HEK293 (cell line): ENCODE measurements around the gene GOLGA8K.
"Not testable (repeated sequence)": the region's sequence is repeated elsewhere in the genome, so short reads cannot be mapped to it uniquely, and the experiment has no call there.

Source experiments
- CTCF ChIA-PET: fragments of 350-600 bp; formaldehyde crosslinking; extraction: SDS; loops from one replicate; lab custom pipeline; 2021; ENCODE audit warnings: antibody characterized with exemption; lab: Yijun Ruan, JAX
- POLR2A ChIA-PET: fragments of 300-600 bp; formaldehyde crosslinking; extraction: SDS; loops from one replicate; lab custom pipeline; 2020; ENCODE audit warnings: antibody characterized with exemption, inconsistent platforms; lab: Yijun Ruan, JAX
- H3K27ac ChIP-seq: fragments of 200-500 bp; sonication (Bioruptor generic); 2 replicates; pipeline ENCODE4 v1.5.1; 2014; ENCODE audit warnings: low read depth, low read length, control low read depth, inconsistent platforms; ENCODE audit errors: extremely low read depth
- H3K36me3 ChIP-seq, 2 experiments: fragments of 200-500 bp in 1 of 2; sonication (Bioruptor generic) in 1 of 2; 1 replicate in 1 of 2; 2 replicates in 1 of 2; pipeline ENCODE4 v1.5.1; 2014 to 2017; ENCODE audit warnings: inconsistent platforms in 2 of 2, low read length in 2 of 2; ENCODE audit not compliant: control insufficient read depth in 2 of 2, insufficient read depth in 1 of 2
- H3K4me1 ChIP-seq: fragments of 200-500 bp; sonication (Bioruptor generic); 2 replicates; pipeline ENCODE4 v1.5.1; 2014; ENCODE audit warnings: mild to moderate bottlenecking, low read length, inconsistent platforms; ENCODE audit not compliant: control insufficient read depth, insufficient read depth
- H3K4me3 ChIP-seq: 2 replicates; pipeline ENCODE4 v1.5.1; 2011; ENCODE audit warnings: low read depth, mild to moderate bottlenecking, control low read depth, low read length, moderate library complexity
- H3K9me3 ChIP-seq: fragments of 200-500 bp; sonication (Bioruptor generic); 2 replicates; pipeline ENCODE4 v1.5.1; 2014; ENCODE audit warnings: low read depth, low read length, inconsistent platforms; ENCODE audit not compliant: control insufficient read depth, insufficient read depth

The GOLGA8K gene

DNA sequence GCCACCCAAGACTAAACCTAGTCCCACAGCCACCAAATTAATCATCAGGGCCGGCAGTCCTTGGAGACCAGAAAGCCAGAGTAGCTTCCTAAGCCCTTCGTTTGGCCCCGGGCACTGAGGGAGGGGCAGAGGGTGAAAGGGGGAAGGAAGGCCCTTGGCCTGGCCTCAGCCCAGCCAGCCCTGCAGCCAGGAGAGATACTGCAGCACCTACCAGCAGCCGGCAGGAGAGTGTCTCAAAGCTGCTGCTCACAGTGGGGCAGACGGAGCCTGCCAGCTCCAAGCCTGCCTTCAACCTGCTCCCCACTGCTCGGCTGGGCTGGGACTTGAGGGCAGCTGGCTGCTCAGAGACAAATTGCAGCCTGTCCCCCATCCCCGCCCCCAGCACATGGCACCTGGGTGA lies 50.3 kb downstream of the GOLGA8K start:
- H3K27ac ChIP-seq, H3K4me3 ChIP-seq, H3K9me3 ChIP-seq, H3K36me3 ChIP-seq, CTCF ChIA-PET, POLR2A ChIA-PET, H3K4me1 ChIP-seq: not testable (repeated sequence)

DNA sequence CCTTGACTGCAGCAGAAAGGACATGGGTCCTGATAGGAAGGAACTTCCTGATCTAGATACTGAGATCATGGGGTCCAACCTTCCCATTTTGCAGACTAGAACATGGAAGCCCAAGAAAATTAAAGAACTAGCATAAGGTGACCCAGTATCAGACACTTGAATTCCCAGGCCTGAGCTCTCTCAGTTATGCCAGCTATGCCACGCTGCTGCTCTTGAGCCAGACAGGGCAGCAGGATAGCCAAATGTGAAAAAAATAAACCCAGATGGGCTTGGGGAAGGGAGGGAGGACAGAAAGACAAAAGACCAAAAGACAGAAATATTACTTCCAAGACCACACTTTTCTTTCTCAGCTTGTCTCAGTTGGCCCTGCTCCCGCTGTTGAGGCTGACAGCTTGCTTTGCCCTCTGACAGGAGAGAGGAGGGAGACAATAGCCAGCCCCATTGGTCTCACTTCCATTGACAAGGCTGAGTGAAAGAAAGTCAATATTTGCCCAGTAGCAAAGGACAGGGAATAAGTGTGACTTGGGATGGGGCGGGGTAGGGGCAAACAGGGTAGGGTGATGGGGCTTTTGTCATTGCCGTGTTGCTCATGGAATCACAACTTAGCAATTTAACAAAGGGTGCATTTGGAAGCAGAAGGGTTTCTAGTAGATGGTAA lies 52.4 kb downstream of the GOLGA8K start:
- H3K36me3 ChIP-seq, POLR2A ChIA-PET, H3K9me3 ChIP-seq, H3K4me3 ChIP-seq, H3K4me1 ChIP-seq, CTCF ChIA-PET, H3K27ac ChIP-seq: not testable (repeated sequence)

DNA sequence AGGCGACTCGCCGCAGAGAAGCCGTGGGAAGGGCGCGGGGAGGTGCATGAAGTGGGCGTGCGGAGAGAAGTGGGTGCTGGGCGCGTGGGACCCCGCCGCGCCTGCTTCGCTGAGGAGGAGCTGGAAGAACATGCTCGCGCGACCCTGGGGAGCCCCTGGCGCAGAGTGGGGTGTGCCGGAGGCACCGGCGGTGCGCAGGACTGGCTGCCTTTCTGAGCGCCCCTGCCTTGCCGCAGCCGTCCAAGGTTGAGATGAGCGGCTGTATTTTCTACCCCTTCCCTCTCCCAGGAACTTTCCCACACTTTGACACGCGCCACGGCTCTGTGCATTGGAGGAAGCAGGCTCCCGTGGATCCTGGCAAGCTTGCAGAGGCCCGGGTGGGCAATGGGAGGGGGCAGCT lies 56.1 kb downstream of the GOLGA8K start:
- CTCF ChIA-PET, H3K9me3 ChIP-seq, H3K36me3 ChIP-seq, POLR2A ChIA-PET, H3K27ac ChIP-seq, H3K4me1 ChIP-seq, H3K4me3 ChIP-seq: not testable (repeated sequence)

GRCh38 chr15:32345978-32346547 lies 57.0 kb downstream of the GOLGA8K start:
- H3K4me3 ChIP-seq, CTCF ChIA-PET: not testable (repeated sequence)

GRCh38 chr15:32343921-32344320 lies 59.2 kb downstream of the GOLGA8K start:
- H3K9me3 ChIP-seq, CTCF ChIA-PET, H3K36me3 ChIP-seq, POLR2A ChIA-PET, H3K27ac ChIP-seq, H3K4me3 ChIP-seq, H3K4me1 ChIP-seq: not testable (repeated sequence)

More at GRCh38 chr15:32345978-32346547, 57.0 kb downstream of the GOLGA8K start:
- H3K4me1 ChIP-seq, H3K9me3 ChIP-seq, H3K36me3 ChIP-seq, H3K27ac ChIP-seq, POLR2A ChIA-PET: not testable (repeated sequence)
